MM.1S (cell line): ENCODE measurements around the gene MYRIP.

ENCODE experiments used
- CTCF ChIP-seq: fragments of 300-600 bp; sonication (generic); IDR thresholded peaks from 2 replicates; pipeline ENCODE4 v1.5.1; 2016; ENCODE audit warnings: antibody characterized with exemption, low read length, mixed read lengths
- EZH2phosphoT487 ChIP-seq: fragments of 300-600 bp; sonication (generic); IDR thresholded peaks from 2 replicates; pipeline ENCODE4 v1.6.1; 2018; ENCODE audit warnings: antibody characterized with exemption, low read length

GRCh38 chr3:40254491-40254890 is 445.1 kb downstream of the MYRIP start:
- TF ChIP-seq CTCF (no peak), EZH2phosphoT487 (no peak)
